NCI-H146 treated with DMSO at 0.1 percent for 48 hours (cell line): ENCODE data around the gene TRIP6.
"Not testable (repeated sequence)": the region's sequence is repeated elsewhere in the genome, so short reads cannot be mapped to it uniquely, and the experiment has no call there.

ENCODE experiments used
- DNase-seq: peaks from one replicate; lab custom pipeline; 2025; ENCODE audit not compliant: unreplicated experiment; lab: John Stamatoyannopoulos, UW

TRIP6 gene

GRCh38 chr7:100910443-100910842 lies 43.3 kb downstream of the TRIP6 start:
- DNase-seq, result not testable (repeated sequence)

GRCh38 chr7:100911484-100911883 lies 44.3 kb downstream of the TRIP6 start:
- no peak for DNase-seq

GRCh38 chr7:100914208-100914878 lies 47.2 kb downstream of the TRIP6 start:
- no peak for DNase-seq

- no peak for DNase-seq
These were observed 47.8 kb downstream of the TRIP6 start for GRCh38 chr7:100914879-100915447.

GRCh38 chr7:100919335-100919734 lies 52.1 kb downstream of the TRIP6 start:
- not testable (repeated sequence) for DNase-seq

GRCh38 chr7:100919779-100920437 lies 52.7 kb downstream of the TRIP6 start:
- DNase-seq, result not testable (repeated sequence)

GRCh38 chr7:100921039-100921438 lies 53.9 kb downstream of the TRIP6 start:
- no peak for DNase-seq
